ENCODE measurements around the gene CACHD1.

- no peak for TF ChIP-seq CTCF (IDR thresholded peaks at IDR 0.05)
- TF ChIP-seq POLR2A (IDR thresholded peaks at IDR 0.05), result no peak
Measured at GRCh38 chr1:64514197-64514765, 44.4 kb downstream of the CACHD1 start.

Measured in gastroesophageal sphincter (tissue), 3 donors.